ENCODE data around the gene HSD11B1. TPM values are rescaled to one million over a fixed set of nuclear protein-coding genes. Genes with fewer than 3 reads are reported as not detected.

HSD11B1 gene
- total RNA-seq, 1 donor: 21.6 TPM

- no peak overlapping the region for H3K4me3 ChIP-seq (ENCODE audit: low read depth, low read length)
- TF ChIP-seq, protein P1, sequence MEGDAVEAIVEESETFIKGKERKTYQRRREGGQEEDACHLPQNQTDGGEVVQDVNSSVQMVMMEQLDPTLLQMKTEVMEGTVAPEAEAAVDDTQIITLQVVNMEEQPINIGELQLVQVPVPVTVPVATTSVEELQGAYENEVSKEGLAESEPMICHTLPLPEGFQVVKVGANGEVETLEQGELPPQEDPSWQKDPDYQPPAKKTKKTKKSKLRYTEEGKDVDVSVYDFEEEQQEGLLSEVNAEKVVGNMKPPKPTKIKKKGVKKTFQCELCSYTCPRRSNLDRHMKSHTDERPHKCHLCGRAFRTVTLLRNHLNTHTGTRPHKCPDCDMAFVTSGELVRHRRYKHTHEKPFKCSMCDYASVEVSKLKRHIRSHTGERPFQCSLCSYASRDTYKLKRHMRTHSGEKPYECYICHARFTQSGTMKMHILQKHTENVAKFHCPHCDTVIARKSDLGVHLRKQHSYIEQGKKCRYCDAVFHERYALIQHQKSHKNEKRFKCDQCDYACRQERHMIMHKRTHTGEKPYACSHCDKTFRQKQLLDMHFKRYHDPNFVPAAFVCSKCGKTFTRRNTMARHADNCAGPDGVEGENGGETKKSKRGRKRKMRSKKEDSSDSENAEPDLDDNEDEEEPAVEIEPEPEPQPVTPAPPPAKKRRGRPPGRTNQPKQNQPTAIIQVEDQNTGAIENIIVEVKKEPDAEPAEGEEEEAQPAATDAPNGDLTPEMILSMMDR (IDR thresholded peaks at IDR 0.05; ENCODE audit: insufficient read depth, low read depth, low read length): no peak
- DNase-seq (ENCODE audit: low read depth): no peak
Observed at GRCh38 chr1:209710093-209710492, 5.4 kb downstream of the HSD11B1 start.

DNA sequence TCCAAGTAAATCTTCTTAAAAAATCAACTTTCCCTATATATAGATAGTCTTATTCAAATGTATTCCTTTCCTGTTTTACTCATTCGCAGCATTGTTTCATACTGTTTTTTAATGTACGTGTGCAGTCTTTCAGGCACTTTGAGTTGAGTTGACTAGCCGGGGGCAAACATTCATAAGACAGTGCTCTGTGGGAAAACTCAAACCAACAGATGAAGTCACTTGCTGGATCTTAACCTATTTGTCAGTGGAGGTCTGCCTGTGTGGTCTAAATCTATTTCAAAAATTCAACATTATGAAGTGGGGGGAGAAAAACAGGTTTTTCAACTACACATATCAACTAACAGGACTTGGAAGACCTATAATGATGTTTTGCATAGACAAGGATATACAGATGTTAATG is 6.2 kb downstream of the HSD11B1 start:
- H3K4me3 ChIP-seq (ENCODE audit: low read depth, low read length): no peak overlapping the region
- no peak for DNase-seq (ENCODE audit: low read depth)
- TF ChIP-seq, protein P1 (IDR thresholded peaks at IDR 0.05; ENCODE audit: insufficient read depth, low read depth, low read length): no peak

DNA sequence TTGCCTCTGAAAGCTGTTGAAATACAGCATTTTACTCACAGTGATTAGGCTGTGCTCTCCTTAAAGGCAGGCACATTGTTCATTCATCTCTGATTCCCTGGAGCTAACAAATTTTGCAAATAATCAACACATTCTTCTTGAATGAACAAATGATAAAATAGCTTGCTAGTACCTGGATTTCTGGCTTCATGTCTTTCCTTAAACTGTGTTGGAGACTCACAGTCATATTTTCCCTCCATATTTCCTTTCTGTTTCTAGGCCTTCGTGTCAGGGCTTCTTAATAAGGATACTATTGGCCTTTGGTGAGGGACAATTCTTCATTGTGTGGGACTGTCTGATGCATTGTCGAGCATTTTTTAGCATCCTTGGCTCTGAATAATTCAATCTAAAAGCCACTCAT is 9.7 kb downstream of the HSD11B1 start:
- H3K4me3 ChIP-seq (ENCODE audit: low read depth, low read length): no peak overlapping the region
- TF ChIP-seq, protein P1 (IDR thresholded peaks at IDR 0.05; ENCODE audit: insufficient read depth, low read depth, low read length): no peak
- no peak for DNase-seq (ENCODE audit: low read depth)

DNA sequence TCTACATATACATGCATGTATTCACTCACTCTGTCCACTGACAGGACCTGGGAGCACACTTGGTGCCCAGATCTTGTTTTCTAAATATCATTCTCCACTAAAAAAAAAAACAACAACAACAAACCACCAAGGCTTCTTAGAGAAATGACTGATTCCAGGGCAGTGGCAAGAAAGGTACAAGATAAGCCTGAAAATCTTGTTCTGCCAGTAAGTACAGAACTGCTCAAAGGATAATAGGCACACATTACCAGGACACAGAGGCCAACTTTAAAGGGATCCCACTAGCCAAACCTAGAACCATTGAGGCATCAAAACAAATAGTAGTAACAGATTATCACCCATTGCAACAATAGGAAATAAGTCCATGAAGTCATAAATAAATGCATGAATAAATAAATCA is 10.7 kb downstream of the HSD11B1 start:
- DNase-seq (ENCODE audit: low read depth): no peak
- H3K4me3 ChIP-seq (ENCODE audit: low read depth, low read length): no peak overlapping the region
- TF ChIP-seq, protein P1 (IDR thresholded peaks at IDR 0.05; ENCODE audit: insufficient read depth, low read depth, low read length): no peak

DNA sequence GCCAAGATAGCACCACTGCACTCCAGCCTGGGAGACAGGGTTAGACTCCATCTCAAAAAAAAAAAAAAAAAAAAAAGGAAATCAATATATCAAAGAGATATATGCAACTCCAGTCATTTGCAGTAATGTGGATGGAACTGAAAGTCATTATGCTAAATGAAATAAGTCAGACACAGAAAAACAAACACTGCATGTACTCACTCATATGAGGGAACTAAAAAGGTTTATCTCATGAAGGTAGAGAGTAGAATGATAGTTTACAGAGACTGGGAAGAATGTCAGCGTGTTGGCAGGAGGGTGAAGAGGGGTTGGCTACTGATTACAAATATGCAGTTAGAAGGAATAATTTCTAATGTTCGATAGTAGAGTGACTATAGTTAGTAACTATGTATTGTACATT is 13.2 kb downstream of the HSD11B1 start:
- no peak overlapping the region for H3K4me3 ChIP-seq (ENCODE audit: low read depth, low read length)
- DNase-seq (ENCODE audit: low read depth): no peak
- TF ChIP-seq, protein P1 (IDR thresholded peaks at IDR 0.05; ENCODE audit: insufficient read depth, low read depth, low read length): no peak

DNA sequence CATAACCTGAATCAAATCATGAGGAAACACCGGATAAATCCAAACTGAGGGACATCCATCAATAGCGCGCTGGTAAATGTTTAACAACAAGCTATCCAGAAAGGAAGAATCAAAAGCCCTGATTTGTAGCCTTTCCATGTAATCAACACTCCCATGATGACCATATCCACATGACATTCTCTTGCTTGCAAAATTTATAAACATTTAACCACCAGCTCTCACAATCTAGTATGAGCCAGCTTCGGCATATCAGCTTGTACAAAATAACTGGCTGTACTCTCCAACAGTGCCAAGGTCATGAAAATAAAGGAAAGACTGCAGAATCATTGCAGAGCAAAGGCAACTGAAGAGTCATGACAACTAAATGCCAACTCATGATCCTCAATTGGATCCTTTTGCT is 15.7 kb downstream of the HSD11B1 start:
- peak; percentile 85 for DNase-seq (ENCODE audit: low read depth)
- no peak overlapping the region for H3K4me3 ChIP-seq (ENCODE audit: low read depth, low read length)
- TF ChIP-seq, protein P1 (IDR thresholded peaks at IDR 0.05; ENCODE audit: insufficient read depth, low read depth, low read length): no peak

GRCh38 chr1:209720826-209721225 is 16.2 kb downstream of the HSD11B1 start:
- peak; percentile 61 for DNase-seq (ENCODE audit: low read depth)
- H3K4me3 ChIP-seq (ENCODE audit: low read depth, low read length): no peak overlapping the region
- TF ChIP-seq, protein P1 (IDR thresholded peaks at IDR 0.05; ENCODE audit: insufficient read depth, low read depth, low read length): no peak

Measured in fibroblast of villous mesenchyme (primary cell).